HCT116 (cell line): ENCODE data around the gene GUK1. TPM values are rescaled to one million over a fixed set of nuclear protein-coding genes. Genes with fewer than 3 reads are reported as not detected.

Experiments
- ATAC-seq: fragments of 200-7000 bp; cut with Tn5 transposase; 2 replicates; pipeline ENCODE4 v1.9.1; 2020; ENCODE audit warnings: mild to moderate bottlenecking, moderate library complexity
- BruUV-seq: library from RNA; stranded (reverse); fragments of 400-500 nt; replicated peaks from 2 replicates; lab custom pipeline; 2021; lab: Mats Ljungman, UMichigan
- CTCF ChIA-PET: fragments of 300-600 bp; sonication (Branson Sonifier 250); formaldehyde crosslinking; loops from one replicate; lab custom pipeline; 2021; ENCODE audit warnings: antibody characterized with exemption; lab: Charles Lee
- POLR2A ChIA-PET: fragments of 300-600, 350-600 bp; sonication (Branson Sonifier 250); formaldehyde crosslinking; loops from one replicate; lab custom pipeline; 2021; ENCODE audit warnings: antibody characterized with exemption; lab: Charles Lee
- RAD21 ChIA-PET, 2 experiments: fragments of 300-600 bp; sonication (Branson Sonifier 250); formaldehyde crosslinking; loops; one replicate each; lab custom pipeline; 2023; ENCODE audit warnings: low total read pairs in 2 of 2; ENCODE audit not compliant: uncharacterized antibody in 2 of 2, unreplicated experiment in 2 of 2, low non-redundant PET in 1 of 2; lab: Charles Lee
- DNase-seq: peaks from one replicate; pipeline ENCODE4 v3.0.0-alpha.2; 2010; ENCODE audit warnings: low read depth, low spot score
- H2AFZ ChIP-seq: fragments of 200-600 bp; shearing (Covaris generic), sonication (generic); 2 replicates; pipeline ENCODE4 v1.6.1; 2017; ENCODE audit warnings: low read depth, mixed run types, mixed read lengths, antibody characterized with exemption, low read length; ENCODE audit not compliant: poor library complexity, severe bottlenecking
- H3K27ac ChIP-seq: 2 replicates; pipeline ENCODE4 v1.5.1; 2012; ENCODE audit warnings: low read depth, low read length
- H3K27me3 ChIP-seq: fragments of 200-600 bp; sonication (generic); 2 replicates; pipeline ENCODE4 v1.6.1; 2016; ENCODE audit warnings: mixed run types, low read length, mixed read lengths; ENCODE audit not compliant: insufficient read depth
- H3K36me3 ChIP-seq, 2 experiments: fragments of 200-500 bp in 1 of 2; fragments of 200-600 bp in 1 of 2; sonication (Bioruptor generic) in 1 of 2; sonication (generic) in 1 of 2; 2 replicates each; pipeline versions ENCODE4 v1.5.1 to v1.6.1; 2014 to 2016; ENCODE audit warnings: low read length in 2 of 2, inconsistent platforms in 1 of 2, mixed read lengths in 1 of 2, mixed run types in 1 of 2; ENCODE audit not compliant: insufficient read depth in 2 of 2, control insufficient read depth in 1 of 2
- H3K4me1 ChIP-seq, 2 experiments: fragments of 200-600 bp in 1 of 2; sonication (generic) in 1 of 2; 2 replicates each; pipeline versions ENCODE4 v1.5.1 to v1.6.1; 2012 to 2017; ENCODE audit warnings: low read length in 2 of 2, inconsistent platforms in 1 of 2, mild to moderate bottlenecking in 1 of 2, mixed read lengths in 1 of 2, mixed run types in 1 of 2, moderate library complexity in 1 of 2; ENCODE audit not compliant: insufficient read depth in 2 of 2, control insufficient read depth in 1 of 2
- H3K4me2 ChIP-seq: fragments of 200-600 bp; sonication (generic); 2 replicates; pipeline ENCODE4 v1.6.1; 2017; ENCODE audit warnings: mixed run types, low read length, mixed read lengths
- H3K4me3 ChIP-seq, 2 experiments: fragments of 200-600 bp in 1 of 2; sonication (generic) in 1 of 2; replicated peaks in 1 of 2; 2 replicates each; pipeline ENCODE4 v1.5.1; 2011 to 2016; ENCODE audit warnings: low read length in 2 of 2, control low read depth in 1 of 2, low read depth in 1 of 2, mild to moderate bottlenecking in 1 of 2, mixed read lengths in 1 of 2, mixed run types in 1 of 2
- H3K79me2 ChIP-seq: fragments of 200-600 bp; sonication (generic); 2 replicates; pipeline ENCODE4 v1.6.1; 2017; ENCODE audit warnings: mild to moderate bottlenecking, mixed run types, low read length, moderate library complexity, mixed read lengths; ENCODE audit not compliant: insufficient read depth
- H3K9ac ChIP-seq: fragments of 200-600 bp; sonication (generic); 2 replicates; pipeline ENCODE4 v1.6.1; 2016; ENCODE audit warnings: low read length, mixed read lengths
- H3K9me2 ChIP-seq: fragments of 200-600 bp; sonication (generic), shearing (Covaris generic); 2 replicates; pipeline ENCODE4 v1.6.1; 2017; ENCODE audit warnings: mixed run types, mild to moderate bottlenecking, moderate library complexity; ENCODE audit not compliant: insufficient read depth
- H3K9me3 ChIP-seq, 2 experiments: fragments of 200-500 bp in 1 of 2; fragments of 200-600 bp in 1 of 2; sonication (Bioruptor generic) in 1 of 2; sonication (generic) in 1 of 2; 2 replicates each; pipeline ENCODE4 v1.6.1; 2014 to 2017; ENCODE audit warnings: low read length in 2 of 2, mixed read lengths in 2 of 2, inconsistent platforms in 1 of 2, low read depth in 1 of 2, mild to moderate bottlenecking in 1 of 2, mixed run types in 1 of 2, moderate library complexity in 1 of 2; ENCODE audit not compliant: control insufficient read depth in 1 of 2, insufficient read depth in 1 of 2
- H4K20me1 ChIP-seq: fragments of 200-600 bp; sonication (generic), shearing (Covaris generic); 2 replicates; pipeline ENCODE4 v1.6.1; 2017; ENCODE audit warnings: mixed run types, mild to moderate bottlenecking, moderate library complexity; ENCODE audit not compliant: insufficient read depth
- intact Hi-C: fragments of 100-400 bp; cut with micrococcal nuclease; formaldehyde crosslinking; loops from 2 replicates; pipeline ENCODE4 v1.10.0; 2022
- total RNA-seq: library from RNA; stranded (reverse); gene quantifications from one replicate; pipeline ENCODE4 v1.2.1, GENCODE V29; 2021; ENCODE audit not compliant: unreplicated experiment
- TF ChIP-seq, protein P1 (sequence below), 3 experiments: fragments of 200-600 bp in 1 of 3; sonication (generic) in 1 of 3; IDR thresholded peaks in 2 of 3; conservative IDR thresholded peaks in 1 of 3; 2 replicates each; pipeline ENCODE4 v1.5.1; 2012 to 2017; ENCODE audit warnings: low read depth in 2 of 3, low read length in 2 of 3, antibody characterized with exemption in 1 of 3, borderline replicate concordance in 1 of 3, control low read depth in 1 of 3, mild to moderate bottlenecking in 1 of 3, mixed read lengths in 1 of 3, mixed run types in 1 of 3, moderate library complexity in 1 of 3; ENCODE audit not compliant: insufficient read depth in 1 of 3
- TF ChIP-seq, protein P2 (sequence below): IDR thresholded peaks from 2 replicates; pipeline ENCODE4 v1.6.1; 2012; ENCODE audit warnings: low read depth

GUK1 gene
- total RNA-seq, 1 experiment from 2014 or later, result 145 TPM

DNA sequence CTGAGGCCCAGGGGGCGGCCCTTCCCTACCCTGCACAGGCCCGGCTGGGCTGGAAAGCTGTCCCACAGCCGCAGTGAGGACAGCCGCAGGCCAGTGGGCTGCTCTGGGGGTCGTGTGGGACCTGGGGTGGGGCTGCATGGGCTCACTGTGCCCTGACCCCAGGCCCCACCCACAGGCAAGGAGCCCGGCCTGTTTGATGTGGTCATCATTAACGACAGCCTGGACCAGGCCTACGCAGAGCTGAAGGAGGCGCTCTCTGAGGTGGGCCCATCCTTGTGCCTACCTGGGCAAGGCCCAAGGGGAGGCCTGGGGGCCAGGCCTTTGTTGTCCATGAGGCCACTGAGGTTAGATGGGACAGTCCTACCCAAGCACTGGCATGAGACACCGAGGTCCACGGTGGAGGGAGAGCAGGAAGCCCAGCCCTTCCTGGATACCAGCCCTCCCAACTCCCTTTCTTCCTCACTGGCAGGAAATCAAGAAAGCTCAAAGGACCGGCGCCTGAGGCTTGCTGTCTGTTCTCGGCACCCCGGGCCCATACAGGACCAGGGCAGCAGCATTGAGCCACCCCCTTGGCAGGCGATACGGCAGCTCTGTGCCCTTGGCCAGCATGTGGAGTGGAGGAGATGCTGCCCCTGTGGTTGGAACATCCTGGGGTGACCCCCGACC lies 8.2 kb downstream of the GUK1 start:
- POLR2A ChIA-PET, result no interaction called here
- Histone ChIP-seq H4K20me1 (no peaks in the 10 kb centered on the region), H3K27ac (no peak overlapping the region; the same call in 1 of the 2 replicates), H3K4me1 (no peaks in the 10 kb centered on the region), H3K4me2 (no peak overlapping the region), H3K36me3 (0 out of 4 replicates have a peak, but pooled peaks cover 0 to 6% of the 10 kb centered on the region in 2 experiments), H3K4me3 (no peak overlapping the region), H3K9me2 (no peaks in the 10 kb centered on the region), H3K79me2 (peaks cover 27% of the 10 kb centered on the region), H3K27me3 (no peaks in the 10 kb centered on the region), H3K9me3 (no peaks in the 10 kb centered on the region), H2AFZ (no peak overlapping the region), H3K9ac (no peak overlapping the region)
- intact Hi-C loops, result no loop called here
- no TSS peak for BruUV-seq
- RAD21 ChIA-PET, result no interaction called here
- CTCF ChIA-PET, result no interaction called here
- ATAC-seq, result peak; percentile 23; the same call in 1 of the 2 replicates
- no peak for DNase-seq
- TF ChIP-seq, protein P1, sequence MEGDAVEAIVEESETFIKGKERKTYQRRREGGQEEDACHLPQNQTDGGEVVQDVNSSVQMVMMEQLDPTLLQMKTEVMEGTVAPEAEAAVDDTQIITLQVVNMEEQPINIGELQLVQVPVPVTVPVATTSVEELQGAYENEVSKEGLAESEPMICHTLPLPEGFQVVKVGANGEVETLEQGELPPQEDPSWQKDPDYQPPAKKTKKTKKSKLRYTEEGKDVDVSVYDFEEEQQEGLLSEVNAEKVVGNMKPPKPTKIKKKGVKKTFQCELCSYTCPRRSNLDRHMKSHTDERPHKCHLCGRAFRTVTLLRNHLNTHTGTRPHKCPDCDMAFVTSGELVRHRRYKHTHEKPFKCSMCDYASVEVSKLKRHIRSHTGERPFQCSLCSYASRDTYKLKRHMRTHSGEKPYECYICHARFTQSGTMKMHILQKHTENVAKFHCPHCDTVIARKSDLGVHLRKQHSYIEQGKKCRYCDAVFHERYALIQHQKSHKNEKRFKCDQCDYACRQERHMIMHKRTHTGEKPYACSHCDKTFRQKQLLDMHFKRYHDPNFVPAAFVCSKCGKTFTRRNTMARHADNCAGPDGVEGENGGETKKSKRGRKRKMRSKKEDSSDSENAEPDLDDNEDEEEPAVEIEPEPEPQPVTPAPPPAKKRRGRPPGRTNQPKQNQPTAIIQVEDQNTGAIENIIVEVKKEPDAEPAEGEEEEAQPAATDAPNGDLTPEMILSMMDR (IDR thresholded peaks at IDR 0.05 in 2 of 3, conservative IDR thresholded peaks at IDR 0.05 in 1 of 3; ENCODE audit: borderline replicate concordance in 1 of 3, insufficient read depth in 1 of 3, low read depth in 2 of 3, low read length in 2 of 3), result 0 out of 6 replicates have a peak, but pooled peaks of 1 of the 3 experiments have one; percentile 10
- TF ChIP-seq, protein P2, sequence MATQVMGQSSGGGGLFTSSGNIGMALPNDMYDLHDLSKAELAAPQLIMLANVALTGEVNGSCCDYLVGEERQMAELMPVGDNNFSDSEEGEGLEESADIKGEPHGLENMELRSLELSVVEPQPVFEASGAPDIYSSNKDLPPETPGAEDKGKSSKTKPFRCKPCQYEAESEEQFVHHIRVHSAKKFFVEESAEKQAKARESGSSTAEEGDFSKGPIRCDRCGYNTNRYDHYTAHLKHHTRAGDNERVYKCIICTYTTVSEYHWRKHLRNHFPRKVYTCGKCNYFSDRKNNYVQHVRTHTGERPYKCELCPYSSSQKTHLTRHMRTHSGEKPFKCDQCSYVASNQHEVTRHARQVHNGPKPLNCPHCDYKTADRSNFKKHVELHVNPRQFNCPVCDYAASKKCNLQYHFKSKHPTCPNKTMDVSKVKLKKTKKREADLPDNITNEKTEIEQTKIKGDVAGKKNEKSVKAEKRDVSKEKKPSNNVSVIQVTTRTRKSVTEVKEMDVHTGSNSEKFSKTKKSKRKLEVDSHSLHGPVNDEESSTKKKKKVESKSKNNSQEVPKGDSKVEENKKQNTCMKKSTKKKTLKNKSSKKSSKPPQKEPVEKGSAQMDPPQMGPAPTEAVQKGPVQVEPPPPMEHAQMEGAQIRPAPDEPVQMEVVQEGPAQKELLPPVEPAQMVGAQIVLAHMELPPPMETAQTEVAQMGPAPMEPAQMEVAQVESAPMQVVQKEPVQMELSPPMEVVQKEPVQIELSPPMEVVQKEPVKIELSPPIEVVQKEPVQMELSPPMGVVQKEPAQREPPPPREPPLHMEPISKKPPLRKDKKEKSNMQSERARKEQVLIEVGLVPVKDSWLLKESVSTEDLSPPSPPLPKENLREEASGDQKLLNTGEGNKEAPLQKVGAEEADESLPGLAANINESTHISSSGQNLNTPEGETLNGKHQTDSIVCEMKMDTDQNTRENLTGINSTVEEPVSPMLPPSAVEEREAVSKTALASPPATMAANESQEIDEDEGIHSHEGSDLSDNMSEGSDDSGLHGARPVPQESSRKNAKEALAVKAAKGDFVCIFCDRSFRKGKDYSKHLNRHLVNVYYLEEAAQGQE, result no peak
